Measurements from ENCODE around the gene CIRBP.

The CIRBP gene

DNA sequence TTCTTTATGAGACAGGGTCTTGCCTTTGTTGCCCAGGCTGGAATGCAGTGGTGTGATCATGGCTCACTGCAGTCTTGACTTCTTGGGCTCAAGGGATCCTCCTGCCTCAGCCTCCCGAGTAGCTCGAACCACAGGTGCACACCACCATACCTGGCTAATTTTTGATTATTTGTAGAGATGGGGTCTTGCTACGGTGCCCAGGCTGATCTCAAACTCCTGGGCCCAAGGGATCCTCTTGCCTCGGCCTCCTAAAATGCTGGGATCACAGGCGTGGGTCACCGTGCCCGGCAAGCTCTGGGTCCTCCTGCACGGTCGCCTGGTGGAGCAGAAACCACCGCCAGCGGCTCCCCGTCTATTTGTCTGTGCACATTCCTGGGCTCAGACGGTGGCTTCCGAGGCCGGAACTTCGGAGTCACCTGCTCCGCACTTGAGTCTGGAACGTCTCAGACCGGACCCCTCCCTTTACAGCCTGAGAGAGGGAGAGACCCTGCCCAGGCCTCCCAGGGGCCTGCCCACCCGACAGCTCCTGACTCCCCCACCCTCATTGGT, 38.7 kb downstream of the CIRBP start:
- no peak overlapping the region for H3K27ac ChIP-seq
- ChIA-PET POLR2A (ENCODE audit: low non-redundant PET) (no interaction called here), CTCF (no interaction called here)
- no peak for DNase-seq (ENCODE audit: low spot score)
- TF ChIP-seq, protein P1, sequence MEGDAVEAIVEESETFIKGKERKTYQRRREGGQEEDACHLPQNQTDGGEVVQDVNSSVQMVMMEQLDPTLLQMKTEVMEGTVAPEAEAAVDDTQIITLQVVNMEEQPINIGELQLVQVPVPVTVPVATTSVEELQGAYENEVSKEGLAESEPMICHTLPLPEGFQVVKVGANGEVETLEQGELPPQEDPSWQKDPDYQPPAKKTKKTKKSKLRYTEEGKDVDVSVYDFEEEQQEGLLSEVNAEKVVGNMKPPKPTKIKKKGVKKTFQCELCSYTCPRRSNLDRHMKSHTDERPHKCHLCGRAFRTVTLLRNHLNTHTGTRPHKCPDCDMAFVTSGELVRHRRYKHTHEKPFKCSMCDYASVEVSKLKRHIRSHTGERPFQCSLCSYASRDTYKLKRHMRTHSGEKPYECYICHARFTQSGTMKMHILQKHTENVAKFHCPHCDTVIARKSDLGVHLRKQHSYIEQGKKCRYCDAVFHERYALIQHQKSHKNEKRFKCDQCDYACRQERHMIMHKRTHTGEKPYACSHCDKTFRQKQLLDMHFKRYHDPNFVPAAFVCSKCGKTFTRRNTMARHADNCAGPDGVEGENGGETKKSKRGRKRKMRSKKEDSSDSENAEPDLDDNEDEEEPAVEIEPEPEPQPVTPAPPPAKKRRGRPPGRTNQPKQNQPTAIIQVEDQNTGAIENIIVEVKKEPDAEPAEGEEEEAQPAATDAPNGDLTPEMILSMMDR (conservative IDR thresholded peaks at IDR 0.05; ENCODE audit: low read depth): no peak

DNA sequence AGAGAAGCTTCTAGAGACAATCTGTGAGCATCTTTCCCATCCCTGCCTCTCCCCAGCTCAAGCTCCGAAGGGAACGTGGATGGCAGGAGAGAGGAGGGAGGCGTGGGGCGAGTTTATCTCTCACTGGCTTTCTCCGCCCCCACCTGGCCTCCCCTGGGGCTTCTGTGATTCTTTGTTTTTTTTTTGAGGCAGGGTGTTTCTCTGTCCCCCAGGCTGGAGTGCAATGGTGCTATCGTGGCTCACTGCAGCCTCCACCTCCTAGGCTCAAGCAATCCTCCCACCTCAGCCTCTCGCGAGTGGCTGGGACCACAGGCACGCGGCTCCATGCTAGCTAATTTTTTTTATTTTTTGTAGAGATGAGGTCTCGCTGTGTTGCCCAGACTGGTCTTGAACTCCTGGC, 39.6 kb downstream of the CIRBP start:
- POLR2A ChIA-PET (ENCODE audit: low non-redundant PET): no interaction called here

DNA sequence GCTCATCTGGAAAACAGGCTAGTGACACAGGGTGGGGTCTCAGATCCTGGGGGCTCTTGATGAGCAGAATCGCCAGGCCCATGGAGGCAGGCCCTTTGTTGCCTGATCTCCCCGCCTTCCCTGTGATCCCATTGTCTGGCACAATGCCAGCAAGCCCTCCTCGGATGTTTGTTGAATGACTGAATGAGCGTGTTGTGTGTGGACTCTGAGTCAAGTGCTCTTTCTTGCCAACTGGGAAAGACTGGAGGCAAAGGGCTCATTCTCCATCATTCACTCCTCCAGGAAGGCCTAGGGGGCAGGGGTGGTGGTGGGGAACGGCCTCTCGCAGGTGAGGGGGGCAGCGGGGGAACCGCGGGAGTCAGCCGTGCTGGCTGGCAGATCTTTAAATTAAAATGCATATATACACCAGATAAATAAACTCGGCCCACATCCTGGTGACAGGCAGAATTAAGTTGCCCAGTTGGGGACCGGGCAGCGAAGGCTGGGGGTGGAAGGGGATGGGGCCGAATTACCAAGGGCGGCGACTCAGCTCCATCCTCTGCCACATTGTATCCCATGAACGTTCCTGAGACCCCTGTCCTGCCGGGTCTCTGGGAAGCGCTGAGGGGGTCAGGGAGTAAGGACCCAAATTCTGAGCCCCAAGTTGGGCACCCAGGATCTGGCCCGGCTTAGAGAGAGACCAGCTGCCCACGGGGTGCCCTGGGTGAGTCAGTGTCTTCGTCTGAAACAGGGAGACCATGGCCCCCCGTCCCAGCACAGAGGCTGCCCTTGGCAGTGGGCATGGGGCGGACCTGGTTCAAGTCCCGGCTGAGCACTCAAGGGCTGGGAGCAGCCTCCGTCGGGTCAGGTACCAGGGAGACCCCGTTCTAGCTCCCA, 41.1 kb downstream of the CIRBP start:
- TF ChIP-seq, protein P1 (conservative IDR thresholded peaks at IDR 0.05; ENCODE audit: low read depth): no peak
- ChIA-PET POLR2A (ENCODE audit: low non-redundant PET) (no interaction called here), CTCF (interaction anchor here (1.4 kb wide), 1 partner anchor 31 kb away, joined by 3 read pairs; no protein-coding TSS in a partner anchor)
- no peak for DNase-seq (ENCODE audit: low spot score)
- H3K27ac ChIP-seq: no peak overlapping the region

More for the DNA sequence above, 39.6 kb downstream of the CIRBP start:
- no peak overlapping the region for H3K27ac ChIP-seq
- CTCF ChIA-PET: interaction anchor here (0.6 kb wide), 1 partner anchor 196 kb away, joined by 3 read pairs; no protein-coding TSS in a partner anchor
- no peak for DNase-seq (ENCODE audit: low spot score)
- TF ChIP-seq, protein P1 (conservative IDR thresholded peaks at IDR 0.05; ENCODE audit: low read depth): no peak

DNA sequence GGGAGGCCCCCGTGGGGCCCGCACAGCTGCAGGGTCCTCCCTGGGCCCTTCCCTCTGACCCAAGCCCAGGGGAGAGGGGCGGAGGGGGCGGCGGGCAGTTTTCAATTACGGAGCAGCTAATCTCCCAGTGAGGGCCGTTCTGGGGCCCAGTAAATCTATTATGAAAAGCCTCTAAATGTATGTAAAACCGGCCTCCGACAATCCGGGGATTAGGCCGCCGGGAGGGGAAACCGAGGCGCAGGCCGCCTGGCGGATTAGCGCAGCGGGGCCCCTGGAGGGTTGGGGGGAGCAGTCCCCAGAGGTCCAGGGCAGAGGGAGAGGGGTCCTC, 41.7 kb downstream of the CIRBP start:
- POLR2A ChIA-PET (ENCODE audit: low non-redundant PET): no interaction called here
- DNase-seq (ENCODE audit: low spot score): no peak
- CTCF ChIA-PET: interaction anchor here (1.4 kb wide), 1 partner anchor 31 kb away, joined by 3 read pairs; no protein-coding TSS in a partner anchor
- H3K27ac ChIP-seq: no peak overlapping the region
- TF ChIP-seq, protein P1 (conservative IDR thresholded peaks at IDR 0.05; ENCODE audit: low read depth): no peak

DNA sequence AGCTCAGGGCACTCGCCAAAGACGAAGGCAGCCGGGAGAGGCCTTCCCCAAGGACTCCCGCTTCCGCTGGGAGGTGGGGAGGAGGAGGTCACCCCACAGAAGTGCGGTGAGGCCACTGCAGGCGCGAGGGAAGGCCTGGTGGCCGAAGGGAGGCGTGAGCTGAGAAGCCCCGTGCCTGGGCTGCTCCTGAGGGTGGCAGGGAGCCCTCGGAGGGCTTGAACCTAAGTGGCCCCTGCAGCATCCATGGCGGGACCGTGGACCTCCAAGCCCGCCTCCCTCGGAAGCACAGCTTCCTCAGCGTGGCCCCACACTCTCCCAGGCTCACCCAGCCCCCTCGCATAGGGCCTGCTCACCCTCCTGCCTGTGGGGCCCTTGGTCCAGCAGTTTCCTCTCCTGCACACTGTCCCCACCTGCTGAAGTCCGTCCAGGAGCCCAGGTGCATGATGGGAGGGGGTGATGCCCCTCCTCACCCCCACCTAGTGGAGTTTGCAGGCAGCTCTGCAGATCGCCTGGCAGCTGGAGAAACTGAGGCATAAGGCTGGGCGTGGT, 42.5 kb downstream of the CIRBP start:
- no peak for DNase-seq (ENCODE audit: low spot score)
- ChIA-PET POLR2A (ENCODE audit: low non-redundant PET) (no interaction called here), CTCF (interaction anchor here (0.5 to 1.4 kb wide), 2 partner anchors 31 to 32 kb away, joined by 3 read pairs; no protein-coding TSS in a partner anchor)
- TF ChIP-seq, protein P1 (conservative IDR thresholded peaks at IDR 0.05; ENCODE audit: low read depth): no peak
- H3K27ac ChIP-seq: peak overlapping the region; percentile 92

DNA sequence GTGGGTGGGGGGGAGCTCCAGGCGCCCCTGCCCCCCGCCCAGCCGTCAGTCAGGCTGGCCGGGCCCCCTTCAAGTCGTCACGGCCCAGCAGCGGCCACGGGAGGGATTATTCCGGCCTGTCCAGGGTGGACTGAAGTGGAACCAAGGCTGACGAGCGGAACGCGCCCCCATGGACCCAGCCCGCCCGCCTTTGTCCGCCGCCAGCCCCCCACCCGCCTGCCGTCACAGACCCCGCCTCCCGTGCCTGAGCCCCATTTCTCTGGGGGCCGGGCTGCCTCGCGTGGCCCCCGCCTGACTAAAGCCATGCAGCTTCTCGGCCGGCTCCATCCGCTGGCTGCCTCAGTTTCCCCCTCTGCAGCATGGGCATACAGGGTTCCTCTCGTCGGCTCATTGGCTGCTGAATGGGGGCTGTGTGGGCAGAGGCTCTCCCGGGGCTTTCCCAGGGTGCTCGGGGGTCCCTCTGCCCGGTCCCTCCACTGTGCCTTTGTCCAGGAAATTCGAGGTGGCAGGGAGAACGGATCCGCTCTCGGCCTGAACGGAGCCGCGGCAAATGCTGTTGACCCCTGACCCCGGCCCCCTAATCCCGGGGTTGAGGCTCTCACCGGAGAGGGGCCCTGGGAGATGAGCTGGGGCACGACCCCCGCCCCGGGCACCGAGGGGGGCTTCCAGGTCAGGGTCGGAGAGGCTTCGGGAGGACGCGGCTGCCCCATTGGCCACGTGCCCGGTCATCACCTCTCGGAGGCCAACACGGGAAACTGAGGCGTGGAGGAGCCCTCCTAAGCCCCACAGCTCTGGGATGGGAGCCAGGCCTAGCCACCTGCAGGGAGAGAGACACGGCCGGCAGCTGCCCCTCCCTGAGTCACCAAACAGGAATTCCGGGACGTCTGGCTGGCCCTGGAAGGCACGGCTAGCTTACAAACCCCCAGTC, 43.9 kb downstream of the CIRBP start:
- TF ChIP-seq, protein P1 (conservative IDR thresholded peaks at IDR 0.05; ENCODE audit: low read depth): no peak
- peak; percentile 93 for DNase-seq (ENCODE audit: low spot score)
- POLR2A ChIA-PET (ENCODE audit: low non-redundant PET): no interaction called here
- CTCF ChIA-PET: interaction anchor here (0.7 kb wide), 1 partner anchor 153 kb away, joined by 3 read pairs; no protein-coding TSS in a partner anchor
- H3K27ac ChIP-seq: peak overlapping the region; percentile 92

Data from RWPE1 (cell line).